Epithelial cell of proximal tubule (primary cell): ENCODE data around the gene DPP10. TPM values are rescaled to one million over a fixed set of nuclear protein-coding genes. Genes with fewer than 3 reads are reported as not detected.

ENCODE experiments used
- DNase-seq: peaks from one replicate; pipeline ENCODE4 v3.0.0-alpha.2; 2011; ENCODE audit warnings: low read depth
- H3K4me3 ChIP-seq: 2 replicates; pipeline ENCODE4 v1.5.1; 2011; ENCODE audit warnings: low read depth, mild to moderate bottlenecking, low read length
- CTCF ChIP-seq: conservative IDR thresholded peaks from 2 replicates; pipeline ENCODE4 v1.5.1; 2012; ENCODE audit warnings: low read depth, mild to moderate bottlenecking, low read length
- total RNA-seq: library from RNA; depleted of rRNA; stranded (reverse); fragments of >200 nt; gene quantifications from 2 replicates; pipeline ENCODE4 v1.2.3, GENCODE V29; 2015

Gene DPP10
- total RNA-seq, 1 donor from 2014 or later: 0.06 TPM

- no peak for DNase-seq
- H3K4me3 ChIP-seq: no peak overlapping the region
- TF ChIP-seq CTCF: no peak
Measured at GRCh38 chr2:115201386-115201785, 758.9 kb downstream of the DPP10 start.

GRCh38 chr2:115208493-115209164 lies 766.2 kb downstream of the DPP10 start:
- no peak for DNase-seq
- TF ChIP-seq CTCF: no peak
- no peak overlapping the region for H3K4me3 ChIP-seq

- H3K4me3 ChIP-seq: no peak overlapping the region
- no peak for DNase-seq
- no peak for TF ChIP-seq CTCF
Measured at GRCh38 chr2:115214050-115214449, 771.6 kb downstream of the DPP10 start.

- no peak for TF ChIP-seq CTCF
- no peak for DNase-seq
Measured at GRCh38 chr2:115219296-115219695, 776.9 kb downstream of the DPP10 start.

GRCh38 chr2:115234186-115234585 lies 791.7 kb downstream of the DPP10 start:
- no peak for TF ChIP-seq CTCF
- DNase-seq: no peak

More at GRCh38 chr2:115219296-115219695, 776.9 kb downstream of the DPP10 start:
- H3K4me3 ChIP-seq: no peak overlapping the region

GRCh38 chr2:115234737-115235136 lies 792.3 kb downstream of the DPP10 start:
- TF ChIP-seq CTCF: no peak
- no peak for DNase-seq
- H3K4me3 ChIP-seq: no peak overlapping the region

More at GRCh38 chr2:115234186-115234585, 791.7 kb downstream of the DPP10 start:
- H3K4me3 ChIP-seq: no peak overlapping the region

GRCh38 chr2:115248066-115248465 lies 805.6 kb downstream of the DPP10 start:
- TF ChIP-seq CTCF: no peak
- no peak for DNase-seq
- H3K4me3 ChIP-seq: no peak overlapping the region
